ENCODE measurements around the gene GPR146.
A peak's percentile ranks its signal among the peaks of the same experiment; 100 is the strongest.
"Not testable (repeated sequence)": the region's sequence is repeated elsewhere in the genome, so short reads cannot be mapped to it uniquely, and the experiment has no call there.

Gene GPR146

GRCh38 chr7:1024876-1025742 is 19.2 kb upstream of the GPR146 start:
- no peak for DNase-seq (ENCODE audit: low read depth in 2 of 3, low spot score in 1 of 3)

- DNase-seq (ENCODE audit: low read depth in 2 of 3, low spot score in 1 of 3), result no peak
These were observed 18.4 kb upstream of the GPR146 start for GRCh38 chr7:1025743-1026581.

DNA sequence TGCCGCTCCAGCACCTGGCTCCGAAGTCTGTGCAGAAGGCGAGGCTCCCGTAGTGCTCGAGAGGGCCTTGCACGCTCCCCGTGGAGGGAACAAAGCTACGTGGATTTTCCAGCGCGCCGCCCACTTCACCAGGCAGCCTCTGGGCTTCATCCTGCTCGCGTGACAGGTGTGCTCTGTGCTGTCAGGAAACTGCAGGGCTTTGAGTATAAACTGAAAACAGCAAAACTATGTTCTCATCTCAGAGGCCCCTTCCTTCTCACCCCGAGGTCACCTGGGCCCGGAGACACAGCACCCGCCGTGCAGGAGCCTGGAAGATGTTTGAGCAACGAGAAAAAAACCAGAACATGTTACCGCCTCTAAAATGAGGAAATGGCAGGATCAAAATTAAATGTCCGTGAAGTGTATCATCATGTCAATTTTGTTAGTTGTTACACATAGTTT is 17.6 kb upstream of the GPR146 start:
- no peak for DNase-seq (ENCODE audit: low read depth in 2 of 3, low spot score in 1 of 3)

GRCh38 chr7:1027242-1028043 is 16.9 kb upstream of the GPR146 start:
- no peak for DNase-seq (ENCODE audit: low read depth in 2 of 3, low spot score in 1 of 3)

GRCh38 chr7:1028044-1028770 is 16.1 kb upstream of the GPR146 start:
- peak; percentile 62 to 87 (median 75) for DNase-seq (ENCODE audit: low read depth in 2 of 3, low spot score in 1 of 3)

DNA sequence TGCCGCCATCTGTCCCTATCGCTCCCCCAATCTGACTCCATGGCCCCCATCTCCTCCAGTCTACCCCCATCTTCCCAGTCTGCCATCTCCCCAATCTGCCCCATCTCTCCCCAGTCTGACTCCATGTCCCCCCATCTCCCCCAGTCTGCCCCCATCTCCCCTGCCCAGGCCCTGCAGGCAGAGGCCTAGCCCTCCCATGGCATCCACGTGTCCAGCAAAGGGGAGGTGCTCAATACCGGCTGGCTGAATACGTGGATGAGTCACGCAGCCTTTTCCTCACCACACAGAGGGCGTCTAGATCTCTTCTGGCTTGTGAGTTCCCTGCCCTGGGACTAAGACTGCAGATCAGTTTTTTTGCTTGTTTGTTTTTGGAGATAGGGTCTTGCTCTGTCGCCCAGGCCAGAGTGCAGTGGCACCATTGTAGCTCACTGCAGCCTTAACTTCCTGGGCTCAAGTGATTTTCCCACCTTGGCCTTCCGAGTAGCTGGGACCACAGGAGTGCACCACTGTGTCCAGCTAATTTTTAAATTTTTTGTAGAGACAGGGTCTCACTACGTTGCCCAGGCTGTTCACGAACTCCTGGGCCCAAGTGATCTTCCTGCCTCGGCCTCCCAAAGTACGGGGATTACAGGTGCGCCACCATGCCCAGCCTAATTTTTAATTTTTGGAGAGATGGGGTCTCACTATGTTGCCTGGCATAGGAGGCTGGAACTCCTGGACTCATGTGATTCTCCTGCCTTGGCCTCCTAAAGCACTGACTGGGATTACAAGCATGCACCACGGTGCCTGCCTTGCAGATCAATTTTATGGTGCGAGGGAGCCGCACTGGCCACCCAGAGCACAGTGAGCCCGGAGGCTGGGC is 15.3 kb upstream of the GPR146 start:
- DNase-seq (ENCODE audit: low read depth in 2 of 3, low spot score in 1 of 3), result peak; percentile 55 to 58 (median 57)

- DNase-seq (ENCODE audit: low read depth in 2 of 3, low spot score in 1 of 3), result no peak
These were observed 14.5 kb upstream of the GPR146 start for GRCh38 chr7:1029637-1030443.

DNA sequence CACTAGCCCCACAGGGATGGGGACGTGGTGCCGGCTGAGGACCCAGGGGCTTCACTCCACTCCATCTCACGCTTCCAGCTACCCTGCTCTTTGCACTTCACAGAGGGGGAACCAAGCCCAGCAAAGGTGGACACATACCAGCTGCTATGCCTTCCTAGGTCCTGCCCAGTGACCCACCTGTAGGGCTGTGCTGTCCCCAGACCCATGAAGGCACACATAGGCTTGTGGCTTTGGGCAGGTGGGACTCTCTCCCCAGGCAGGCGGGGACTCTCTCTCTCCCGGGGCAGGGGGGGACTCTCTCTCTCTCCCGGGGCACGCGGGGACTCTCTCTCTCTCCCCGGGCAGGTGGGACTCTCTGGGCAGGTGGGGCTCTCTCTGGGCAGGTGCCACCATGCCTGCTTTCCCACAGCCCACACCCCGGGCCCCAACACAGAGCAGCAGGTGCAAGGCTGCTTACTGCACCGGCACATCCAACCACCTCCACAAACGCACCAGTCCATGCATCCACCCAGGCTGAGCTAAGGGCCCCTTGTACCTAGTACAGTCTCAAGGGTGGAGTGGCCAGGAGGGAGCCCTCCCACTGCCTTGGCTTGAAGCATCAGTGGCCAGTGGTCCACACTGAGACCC is 13.8 kb upstream of the GPR146 start:
- DNase-seq (ENCODE audit: low read depth in 2 of 3, low spot score in 1 of 3), result no peak

- DNase-seq (ENCODE audit: low read depth in 2 of 3, low spot score in 1 of 3), result no peak
These were observed 12.5 kb upstream of the GPR146 start for GRCh38 chr7:1031716-1032455.

- no peak for DNase-seq (ENCODE audit: low read depth in 2 of 3, low spot score in 1 of 3)
These were observed 11.7 kb upstream of the GPR146 start for GRCh38 chr7:1032536-1033181.

DNA sequence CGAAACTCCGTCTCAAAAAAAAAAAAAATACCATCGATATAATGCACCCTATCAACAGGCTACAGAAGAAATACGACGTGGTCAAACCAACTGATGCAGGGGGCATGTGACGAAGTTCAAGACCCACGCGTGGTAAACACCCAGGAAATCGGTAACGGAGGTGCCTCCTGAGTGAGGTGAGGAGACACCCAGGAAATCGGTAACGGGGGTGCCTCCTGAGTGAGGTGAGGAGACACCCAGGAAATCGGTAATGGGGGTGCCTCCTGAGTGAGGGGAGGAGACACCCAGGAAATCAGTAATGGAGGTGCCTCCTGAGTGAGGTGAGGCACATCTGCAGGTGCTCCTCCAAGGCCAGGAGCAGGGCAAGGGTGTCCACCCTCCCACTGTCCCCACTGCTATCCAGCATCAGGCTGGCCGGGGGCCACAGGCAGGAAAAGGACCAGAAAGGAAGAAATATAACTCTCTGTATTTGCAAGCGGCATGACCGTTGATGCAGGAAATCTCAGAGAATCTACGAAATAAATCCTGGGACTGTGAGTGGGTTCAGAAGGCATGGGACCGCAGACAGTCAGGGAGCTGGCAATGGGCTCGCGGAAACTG is 10.7 kb upstream of the GPR146 start:
- DNase-seq (ENCODE audit: low read depth in 2 of 3, low spot score in 1 of 3), result no peak

GRCh38 chr7:1034769-1035168 is 9.6 kb upstream of the GPR146 start:
- not testable (repeated sequence) for DNase-seq (ENCODE audit: low read depth in 2 of 3, low spot score in 1 of 3)

- DNase-seq (ENCODE audit: low read depth in 2 of 3, low spot score in 1 of 3), result not testable (repeated sequence)
These were observed 8.0 kb upstream of the GPR146 start for GRCh38 chr7:1036164-1036928.

GRCh38 chr7:1040233-1040632 is 4.1 kb upstream of the GPR146 start:
- DNase-seq (ENCODE audit: low read depth in 2 of 3, low spot score in 1 of 3), result not testable (repeated sequence)

DNA sequence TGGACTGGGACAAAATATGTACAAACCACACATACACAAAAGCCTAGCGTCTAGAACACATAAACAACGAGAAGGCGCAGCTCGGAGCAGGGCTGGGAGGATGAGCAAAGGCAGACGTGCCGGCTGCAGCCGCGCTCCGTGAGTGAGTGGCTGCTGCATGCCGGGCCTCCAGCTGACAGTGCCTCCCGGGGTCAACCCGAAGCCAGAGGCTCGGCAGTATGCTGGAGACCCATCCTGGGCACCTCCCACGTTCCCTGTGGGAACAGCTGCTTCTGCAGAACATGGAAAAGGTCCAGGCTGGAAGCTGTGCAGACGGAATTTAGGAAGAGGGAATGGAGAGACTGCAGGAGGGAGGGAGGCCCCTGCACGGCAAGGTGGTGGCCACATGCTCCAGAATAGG is 3.6 kb upstream of the GPR146 start:
- DNase-seq (ENCODE audit: low read depth in 2 of 3, low spot score in 1 of 3), result no peak

Measured in stimulated activated CD4-positive, alpha-beta T cell treated with anti-CD3 and anti-CD28 coated beads, Interleukin-12 subunit alpha, Interleukin-12 subunit beta, amount 100 ng/mL, for 48 hours (primary cell).